NCI-H748 treated with DMSO at 0.1 percent for 48 hours (cell line): Measurements from ENCODE around the gene ZNF70.

Experiments used
- DNase-seq: peaks from one replicate; lab custom pipeline; 2025; lab: John Stamatoyannopoulos, UW

Gene ZNF70

DNA sequence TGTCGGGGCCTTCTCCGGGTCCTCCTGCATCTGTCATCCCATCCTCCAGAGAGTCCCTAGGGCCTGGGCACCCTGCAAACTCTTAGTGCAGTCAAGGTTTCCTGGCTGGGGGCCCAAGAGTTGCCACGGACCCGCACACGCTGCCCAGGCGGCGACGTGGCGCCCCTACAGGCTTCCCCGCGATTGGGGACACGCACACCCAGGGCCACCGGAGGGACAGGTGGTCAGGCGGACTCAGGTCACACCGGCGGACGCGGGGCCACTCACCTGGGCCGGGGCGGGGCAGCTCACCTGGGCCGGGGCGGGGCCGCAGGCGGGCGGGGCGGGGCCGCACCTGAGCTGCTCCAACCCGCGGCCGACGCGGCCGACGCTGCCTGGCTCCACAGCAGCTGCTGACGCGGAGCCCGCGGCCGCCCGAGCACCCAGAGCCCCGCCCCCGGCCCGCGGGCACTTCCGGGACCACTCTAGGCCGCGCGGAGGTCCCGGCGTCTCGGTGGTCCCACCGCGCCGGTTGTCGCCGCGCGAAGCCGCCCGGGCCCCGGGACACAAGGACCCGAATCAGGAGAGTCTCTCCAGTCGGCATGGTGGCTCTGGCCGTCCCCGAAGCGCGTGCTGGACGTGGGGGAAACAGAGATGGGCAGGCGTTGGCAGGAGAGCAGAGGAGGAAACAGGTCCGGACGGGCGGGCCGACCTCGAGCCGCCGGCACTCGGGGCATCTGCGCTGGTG lies at the start of gene ZNF70:
Gene ZNF70 (minus strand): TSS at position 399 of the 727 bp plus-strand sequence. CDS start 5,972 bp downstream, outside the sequence.
- DNase-seq: peak; percentile 54

GRCh38 chr22:23796461-23796860 lies 45.5 kb upstream of the ZNF70 start:
- no peak for DNase-seq

DNA sequence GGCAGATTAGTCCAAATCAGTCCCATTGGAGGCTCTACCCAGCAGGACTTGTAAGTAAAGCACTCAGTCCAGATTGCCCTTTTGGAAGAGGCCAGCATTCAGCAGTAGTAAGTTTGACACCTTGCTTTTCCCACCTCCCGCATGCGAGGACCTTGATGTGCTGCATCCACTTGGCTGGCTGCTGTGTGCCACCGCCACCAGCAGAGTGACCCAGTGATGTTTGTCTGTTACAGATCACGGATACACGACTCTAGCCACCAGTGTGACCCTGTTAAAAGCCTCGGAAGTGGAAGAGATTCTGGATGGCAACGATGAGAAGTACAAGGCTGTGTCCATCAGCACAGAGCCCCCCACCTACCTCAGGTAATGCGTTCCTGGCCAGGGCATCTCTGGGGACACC lies 42.4 kb upstream of the ZNF70 start:
- DNase-seq: no peak

- DNase-seq: no peak
These were observed 41.1 kb upstream of the ZNF70 start for GRCh38 chr22:23791738-23792645.

GRCh38 chr22:23790819-23791737 lies 40.2 kb upstream of the ZNF70 start:
- DNase-seq: no peak

GRCh38 chr22:23789638-23790037 lies 38.7 kb upstream of the ZNF70 start:
- no peak for DNase-seq

GRCh38 chr22:23789121-23789520 lies 38.2 kb upstream of the ZNF70 start:
- DNase-seq: peak; percentile 27

DNA sequence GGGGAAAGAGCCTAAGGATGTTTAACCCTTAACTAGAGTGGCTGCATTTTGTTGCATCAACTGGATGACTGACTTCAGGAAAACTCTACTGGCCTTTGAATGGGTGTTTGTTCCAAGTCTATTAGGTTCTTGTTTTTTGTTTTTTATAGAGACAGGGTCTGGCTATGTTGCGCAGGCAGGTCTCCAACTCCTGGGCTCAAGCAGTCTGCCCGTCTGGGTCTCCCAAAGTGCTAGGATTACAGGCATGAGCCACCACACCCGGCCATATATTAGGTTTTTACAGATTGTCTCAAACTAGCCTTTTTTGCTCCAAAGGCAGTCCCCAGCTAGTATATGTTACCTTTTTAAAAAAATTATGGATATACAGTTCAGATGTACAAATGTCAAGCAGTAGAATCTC lies 37.0 kb upstream of the ZNF70 start:
- no peak for DNase-seq

GRCh38 chr22:23787600-23787896 lies 36.6 kb upstream of the ZNF70 start:
- DNase-seq: no peak

GRCh38 chr22:23786752-23787599 lies 36.1 kb upstream of the ZNF70 start, which contains the start of gene SMARCB1:
SMARCB1 (plus strand) TSS chr22:23786966; CDS start chr22:23787170, 204 bp downstream.
- DNase-seq: peak; percentile 37

DNA sequence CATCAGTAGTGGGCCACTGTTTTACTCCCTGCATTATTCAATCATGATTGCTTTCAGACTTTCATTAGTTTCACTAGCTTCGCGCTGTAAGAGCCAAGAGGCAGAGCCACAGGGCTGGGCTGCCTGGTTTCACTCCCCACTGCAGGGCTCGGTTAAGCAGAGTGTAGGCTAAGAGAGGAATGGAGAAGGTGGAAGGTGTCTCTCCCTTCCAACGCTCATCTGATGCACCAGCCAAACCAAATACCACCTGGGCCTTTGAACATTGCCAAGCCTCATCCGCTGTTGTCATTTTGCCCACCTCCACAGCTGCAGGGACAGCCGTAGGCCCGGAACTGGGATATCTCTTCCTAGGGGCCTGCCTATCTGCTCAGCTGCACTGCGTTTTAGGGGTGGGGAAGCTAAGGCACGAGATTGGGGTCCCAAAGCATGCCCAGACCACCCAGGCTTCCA lies 35.4 kb upstream of the ZNF70 start:
- no peak for DNase-seq

GRCh38 chr22:23784215-23784732 lies 33.4 kb upstream of the ZNF70 start:
- no peak for DNase-seq

DNA sequence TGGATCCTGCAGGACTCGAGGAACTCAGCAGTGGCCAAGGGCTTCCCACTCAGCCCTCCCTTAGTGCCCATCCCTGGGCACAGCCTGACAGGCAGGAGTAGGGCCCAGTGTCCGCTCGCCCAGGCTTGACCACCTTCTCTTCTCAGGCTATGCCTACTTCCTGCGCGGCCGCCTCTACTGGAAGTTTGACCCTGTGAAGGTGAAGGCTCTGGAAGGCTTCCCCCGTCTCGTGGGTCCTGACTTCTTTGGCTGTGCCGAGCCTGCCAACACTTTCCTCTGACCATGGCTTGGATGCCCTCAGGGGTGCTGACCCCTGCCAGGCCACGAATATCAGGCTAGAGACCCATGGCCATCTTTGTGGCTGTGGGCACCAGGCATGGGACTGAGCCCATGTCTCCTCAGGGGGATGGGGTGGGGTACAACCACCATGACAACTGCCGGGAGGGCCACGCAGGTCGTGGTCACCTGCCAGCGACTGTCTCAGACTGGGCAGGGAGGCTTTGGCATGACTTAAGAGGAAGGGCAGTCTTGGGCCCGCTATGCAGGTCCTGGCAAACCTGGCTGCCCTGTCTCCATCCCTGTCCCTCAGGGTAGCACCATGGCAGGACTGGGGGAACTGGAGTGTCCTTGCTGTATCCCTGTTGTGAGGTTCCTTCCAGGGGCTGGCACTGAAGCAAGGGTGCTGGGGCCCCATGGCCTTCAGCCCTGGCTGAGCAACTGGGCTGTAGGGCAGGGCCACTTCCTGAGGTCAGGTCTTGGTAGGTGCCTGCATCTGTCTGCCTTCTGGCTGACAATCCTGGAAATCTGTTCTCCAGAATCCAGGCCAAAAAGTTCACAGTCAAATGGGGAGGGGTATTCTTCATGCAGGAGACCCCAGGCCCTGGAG lies 32.6 kb upstream of the ZNF70 start:
- no peak for DNase-seq

DNA sequence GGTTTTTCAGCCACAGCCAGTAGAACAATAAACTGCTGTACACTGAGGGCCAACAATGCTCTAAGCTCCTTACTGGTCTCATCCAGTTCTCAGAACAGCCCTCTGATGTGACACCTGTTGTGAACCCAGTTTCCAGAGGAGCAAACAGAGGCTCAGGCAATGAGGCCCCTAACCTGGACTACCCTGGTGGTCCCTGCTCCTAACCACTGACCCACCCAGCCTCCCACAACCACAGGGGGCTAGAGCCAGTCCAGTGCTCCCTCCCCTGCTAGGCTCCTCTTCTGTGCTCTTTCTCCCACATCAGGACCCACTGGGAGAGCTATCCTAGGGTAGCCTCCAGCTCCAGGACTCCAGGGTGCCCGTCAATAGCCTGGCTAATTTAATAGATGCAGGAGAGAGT lies 31.8 kb upstream of the ZNF70 start:
- no peak for DNase-seq

- DNase-seq: no peak
These were observed 31.3 kb upstream of the ZNF70 start for GRCh38 chr22:23782252-23782651.

DNA sequence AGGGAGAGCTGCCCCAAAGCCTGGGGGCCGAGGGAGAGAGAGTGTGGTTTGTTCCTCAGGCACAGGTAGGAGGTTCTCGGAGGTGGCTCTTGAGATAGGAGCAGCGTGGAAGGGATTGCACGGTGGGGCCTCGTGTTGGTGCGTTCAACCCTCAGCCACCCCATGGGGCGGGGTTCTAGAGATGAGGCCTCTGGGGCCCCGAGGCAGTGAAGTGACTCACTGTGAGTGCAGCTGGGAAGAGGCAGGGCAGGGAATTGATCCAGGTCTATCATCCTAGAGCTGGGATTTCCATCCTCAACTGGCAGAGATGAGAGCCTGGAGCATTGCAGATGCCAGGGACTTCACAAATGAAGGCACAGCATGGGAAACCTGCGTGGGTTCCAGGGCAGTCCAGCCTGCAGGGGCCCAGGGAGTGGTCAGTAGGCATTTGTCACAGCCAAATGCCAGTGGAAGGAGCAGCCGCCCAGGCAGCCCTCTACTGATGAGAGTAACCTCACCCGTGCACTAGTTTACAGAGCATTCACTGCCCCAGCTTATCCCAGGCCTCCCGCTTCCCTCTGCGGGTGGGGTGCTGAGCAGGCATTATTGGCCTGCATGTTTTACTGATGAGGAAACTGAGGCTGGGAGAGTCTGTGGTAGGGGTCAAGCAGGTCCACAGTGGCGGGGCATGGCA lies 30.7 kb upstream of the ZNF70 start:
- DNase-seq: no peak

- DNase-seq: no peak
These were observed 30.2 kb upstream of the ZNF70 start for GRCh38 chr22:23781065-23781464.

DNA sequence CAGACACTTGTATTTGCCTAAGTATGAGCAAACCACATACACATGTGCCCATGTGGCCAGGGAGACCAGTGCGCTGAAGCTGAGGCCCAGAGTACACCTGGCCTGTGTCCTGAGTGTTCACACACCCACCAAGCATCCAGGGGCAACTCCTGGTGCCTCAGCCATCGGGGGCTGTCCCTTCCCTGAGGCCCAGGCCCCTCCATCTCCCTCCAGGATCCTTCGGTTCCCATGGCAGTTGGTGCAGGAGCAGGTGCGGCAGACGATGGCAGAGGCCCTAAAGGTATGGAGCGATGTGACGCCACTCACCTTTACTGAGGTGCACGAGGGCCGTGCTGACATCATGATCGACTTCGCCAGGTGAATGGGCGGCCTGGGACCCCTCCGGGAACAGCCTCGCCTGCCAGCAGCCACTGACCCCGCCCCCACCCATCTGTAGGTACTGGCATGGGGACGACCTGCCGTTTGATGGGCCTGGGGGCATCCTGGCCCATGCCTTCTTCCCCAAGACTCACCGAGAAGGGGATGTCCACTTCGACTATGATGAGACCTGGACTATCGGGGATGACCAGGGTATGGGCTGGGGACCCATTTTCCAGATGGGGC lies 29.3 kb upstream of the ZNF70 start:
- DNase-seq: no peak

GRCh38 chr22:23779731-23780130 lies 28.8 kb upstream of the ZNF70 start:
- no peak for DNase-seq
